Astrocyte of the spinal cord (primary cell): ENCODE results near the gene MAST4.

ENCODE experiments used
- DNase-seq: peaks from one replicate; pipeline ENCODE4 v3.0.0; 2011; ENCODE audit warnings: low read depth, low spot score
- H3K4me3 ChIP-seq: 2 replicates; pipeline ENCODE4 v1.5.1; 2011; ENCODE audit warnings: low read depth, mild to moderate bottlenecking, low read length, moderate library complexity
- in situ Hi-C: cut with HindIII; loops from 2 replicates; pipeline ENCODE4 v1.10.0; 2017; ENCODE audit warnings: low sequenced_read_pairs
- TF ChIP-seq, protein P1 (sequence below): IDR thresholded peaks from 2 replicates; pipeline ENCODE4 v1.5.1; 2012; ENCODE audit warnings: low read depth, mild to moderate bottlenecking, low read length, inconsistent platforms

Gene MAST4

DNA sequence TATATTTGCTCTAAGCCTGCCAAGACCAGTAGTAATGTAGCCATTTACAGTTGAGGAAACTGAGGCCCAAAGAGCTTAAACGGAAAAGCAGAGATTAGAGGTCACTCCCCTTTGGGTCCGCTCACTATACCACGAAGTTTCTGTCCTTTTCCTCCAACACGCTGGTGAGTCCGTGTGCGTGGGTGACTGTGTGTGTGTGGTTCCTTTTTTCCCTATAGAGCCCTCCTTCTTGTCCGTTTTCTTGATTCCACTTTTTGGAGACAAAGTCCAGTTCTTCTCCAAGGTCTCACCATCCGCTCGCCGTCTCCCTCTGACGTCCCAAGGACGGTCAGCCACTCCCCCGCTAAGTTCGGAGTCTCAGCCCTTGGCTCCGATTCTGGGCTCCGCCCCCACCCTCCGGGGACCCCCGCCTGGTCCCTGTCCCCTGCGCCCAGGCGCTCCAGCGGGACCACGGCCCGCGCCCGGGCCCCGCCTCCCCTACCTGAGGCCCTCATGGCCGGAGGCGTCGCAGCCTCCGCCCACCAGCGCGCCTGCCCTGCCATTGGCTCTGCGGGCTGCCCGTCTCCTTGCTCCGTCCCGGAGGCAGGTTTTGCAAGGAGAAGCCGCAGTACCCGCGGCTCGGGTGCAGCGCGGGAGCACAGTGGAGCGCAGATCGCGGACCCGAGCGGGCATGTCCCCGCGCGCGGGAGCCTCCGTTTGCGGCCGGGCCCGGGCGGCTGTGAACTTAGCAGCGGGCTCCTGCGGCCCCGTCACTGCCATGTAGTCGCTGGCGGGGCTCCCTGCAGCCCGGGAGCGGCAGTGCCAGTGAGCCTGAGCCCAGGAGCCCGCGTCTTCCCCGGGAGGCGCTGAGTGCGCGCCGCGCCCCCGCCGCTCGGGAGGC, at the start of gene MAST4:
Gene MAST4 (plus strand): TSS at position 638 of the 880 bp plus-strand sequence. CDS start 263 bp downstream, outside the sequence.
- DNase-seq: peak; percentile 89
- TF ChIP-seq, protein P1, sequence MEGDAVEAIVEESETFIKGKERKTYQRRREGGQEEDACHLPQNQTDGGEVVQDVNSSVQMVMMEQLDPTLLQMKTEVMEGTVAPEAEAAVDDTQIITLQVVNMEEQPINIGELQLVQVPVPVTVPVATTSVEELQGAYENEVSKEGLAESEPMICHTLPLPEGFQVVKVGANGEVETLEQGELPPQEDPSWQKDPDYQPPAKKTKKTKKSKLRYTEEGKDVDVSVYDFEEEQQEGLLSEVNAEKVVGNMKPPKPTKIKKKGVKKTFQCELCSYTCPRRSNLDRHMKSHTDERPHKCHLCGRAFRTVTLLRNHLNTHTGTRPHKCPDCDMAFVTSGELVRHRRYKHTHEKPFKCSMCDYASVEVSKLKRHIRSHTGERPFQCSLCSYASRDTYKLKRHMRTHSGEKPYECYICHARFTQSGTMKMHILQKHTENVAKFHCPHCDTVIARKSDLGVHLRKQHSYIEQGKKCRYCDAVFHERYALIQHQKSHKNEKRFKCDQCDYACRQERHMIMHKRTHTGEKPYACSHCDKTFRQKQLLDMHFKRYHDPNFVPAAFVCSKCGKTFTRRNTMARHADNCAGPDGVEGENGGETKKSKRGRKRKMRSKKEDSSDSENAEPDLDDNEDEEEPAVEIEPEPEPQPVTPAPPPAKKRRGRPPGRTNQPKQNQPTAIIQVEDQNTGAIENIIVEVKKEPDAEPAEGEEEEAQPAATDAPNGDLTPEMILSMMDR: no peak
- in situ Hi-C loops: no loop called here
- H3K4me3 ChIP-seq: peak within 1 kb of the TSS; percentile 41

DNA sequence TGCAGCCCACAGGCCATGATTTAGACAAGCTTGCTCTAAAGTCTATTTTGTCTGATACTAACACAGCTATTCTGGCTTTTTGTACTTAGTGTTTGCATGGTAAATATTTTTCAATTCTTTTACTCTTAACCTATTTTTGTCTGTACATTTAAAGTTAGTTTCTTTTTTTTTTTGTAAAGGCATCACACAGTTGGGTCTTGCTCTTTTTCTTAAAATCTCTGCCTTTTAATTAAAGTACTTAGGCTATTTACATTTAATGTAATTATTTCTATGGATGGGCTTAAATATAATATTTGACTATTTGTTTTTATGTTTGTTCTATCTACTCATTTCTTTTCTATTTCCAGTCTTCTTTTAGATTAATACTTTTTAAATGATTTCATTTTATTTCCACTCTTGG, 49.7 kb upstream of the MAST4 start:
- no peak for DNase-seq
- no peak overlapping the region for H3K4me3 ChIP-seq
- TF ChIP-seq, protein P1: no peak
- in situ Hi-C loops: no loop called here

DNA sequence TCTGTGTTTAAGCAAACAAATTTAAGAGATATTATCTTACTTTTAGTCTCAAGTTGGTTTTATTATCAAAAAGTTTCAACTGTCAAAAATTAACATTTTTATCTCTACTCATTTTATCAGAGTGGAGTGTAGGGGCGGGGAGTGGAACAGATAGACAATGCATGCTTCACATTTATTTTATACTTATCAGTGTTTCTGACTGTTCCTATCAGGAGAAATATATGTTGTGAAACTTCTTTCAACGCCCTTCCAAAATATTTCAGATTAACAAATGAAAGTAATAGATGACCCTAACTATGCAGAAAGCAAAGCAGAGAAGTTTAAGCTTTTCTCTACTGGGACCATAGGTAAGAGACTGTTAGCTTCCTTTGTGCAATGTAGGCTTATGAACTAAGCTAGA, 44.9 kb upstream of the MAST4 start:
- DNase-seq: no peak
- TF ChIP-seq, protein P1: no peak
- in situ Hi-C loops: no loop called here
- H3K4me3 ChIP-seq: no peak overlapping the region

DNA sequence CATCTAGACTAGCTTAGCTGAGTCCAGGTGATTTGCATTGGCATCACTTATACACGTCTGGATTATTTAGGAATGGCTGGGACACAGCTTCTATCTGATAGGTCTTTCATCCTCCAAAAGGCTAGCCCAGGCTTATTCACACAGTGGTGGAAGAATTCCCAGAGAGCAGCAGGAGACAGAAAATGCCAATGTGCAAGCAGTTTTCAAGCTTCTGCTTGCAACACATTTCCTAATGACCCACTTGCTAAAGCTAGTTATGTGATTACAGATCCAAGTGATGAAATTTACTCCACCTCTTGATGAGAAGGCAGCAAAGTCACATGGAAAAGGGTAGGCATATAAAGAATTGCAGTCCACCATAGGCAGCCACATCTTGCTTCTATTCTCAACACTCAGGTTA, 44.2 kb upstream of the MAST4 start:
- in situ Hi-C loops: no loop called here
- TF ChIP-seq, protein P1: no peak
- H3K4me3 ChIP-seq: no peak overlapping the region
- DNase-seq: no peak

DNA sequence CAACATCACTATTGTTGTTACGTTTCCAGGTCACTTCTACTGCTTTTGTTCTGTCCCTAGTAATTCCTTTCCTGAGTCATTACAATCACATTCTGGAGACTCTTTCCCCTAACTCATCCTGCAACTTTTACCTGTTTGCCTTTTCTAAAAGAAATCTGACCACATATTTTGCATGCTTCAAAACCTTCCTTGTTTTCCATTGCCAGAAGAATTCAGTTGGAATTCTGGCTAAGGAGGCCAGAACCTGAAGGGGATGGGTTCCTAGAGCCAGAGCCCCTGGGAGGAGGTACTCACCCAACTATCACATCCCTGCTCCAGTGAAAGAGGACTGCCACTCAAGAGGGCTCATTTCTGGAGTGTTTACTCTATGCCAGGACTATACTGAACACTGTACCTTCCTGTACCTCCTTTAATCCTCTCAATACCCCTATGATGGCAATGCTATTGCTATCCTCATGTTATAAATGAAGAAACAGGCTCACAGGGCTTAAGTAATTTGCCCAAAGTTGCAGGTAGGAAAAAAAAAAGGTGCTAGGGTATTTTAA, 42.8 kb upstream of the MAST4 start:
- no peak overlapping the region for H3K4me3 ChIP-seq
- TF ChIP-seq, protein P1: no peak
- in situ Hi-C loops: no loop called here

DNA sequence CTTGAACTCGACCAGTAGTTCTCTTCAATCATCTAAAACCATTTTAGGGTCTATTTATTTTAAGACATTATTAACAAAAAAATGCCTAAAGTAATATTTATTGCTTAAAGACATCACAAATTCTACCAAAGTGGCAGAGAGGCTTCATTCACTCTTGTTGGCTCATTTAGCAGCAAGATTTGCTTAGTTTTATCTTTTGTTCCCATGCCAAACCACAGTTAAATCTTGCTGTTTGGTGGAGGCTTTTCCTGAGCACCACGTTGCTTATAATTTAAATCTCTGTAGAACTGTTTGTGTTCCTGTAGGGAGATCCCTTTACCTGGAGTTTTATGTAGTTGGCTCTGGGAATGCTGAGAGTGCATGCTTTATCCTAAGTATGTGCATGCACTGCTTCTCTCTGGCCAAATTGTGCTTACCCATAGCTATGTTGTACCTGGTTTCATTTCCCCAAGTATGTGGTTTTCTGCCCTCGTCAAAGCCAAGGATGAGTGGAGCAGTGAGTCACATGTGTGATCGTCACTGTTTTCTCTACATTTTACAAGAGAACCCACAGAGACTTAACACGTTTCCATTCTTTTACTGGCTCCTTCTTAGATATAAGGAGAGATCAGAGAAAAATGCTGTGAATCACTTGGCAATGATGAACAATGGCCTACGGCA, 42.1 kb upstream of the MAST4 start:
- TF ChIP-seq, protein P1: no peak
- no peak overlapping the region for H3K4me3 ChIP-seq
- in situ Hi-C loops: no loop called here
- peak; percentile 50 for DNase-seq

More for the DNA sequence above, 42.8 kb upstream of the MAST4 start:
- no peak for DNase-seq
